Spleen (tissue), 11 donors: Measurements from ENCODE around the gene VPS72. TPM values are rescaled to one million over a fixed set of nuclear protein-coding genes. Genes with fewer than 3 reads are reported as not detected.
A peak's percentile ranks its signal among the peaks of the same experiment; 100 is the strongest.

Source experiments
- DNase-seq: peaks from one replicate; pipeline ENCODE4 v3.0.0-alpha.2; 2020
- H3K27ac ChIP-seq, 8 donors: fragments of 200-600 bp; sonication (generic) in 7 of 8; 1 replicate in 4 of 8; 2 replicates in 4 of 8; pipeline versions ENCODE4 v1.5.0 to v1.8.0; 2016 to 2021; ENCODE audit warnings: inconsistent platforms in 4 of 8, mild to moderate bottlenecking in 4 of 8, moderate library complexity in 1 of 8
- H3K27me3 ChIP-seq, 7 donors: fragments of 200-600 bp; sonication (generic) in 6 of 7; replicated peaks in 1 of 7; 1 replicate in 4 of 7; 2 replicates in 3 of 7; pipeline versions ENCODE4 v1.5.0 to v1.8.0; 2016 to 2021; ENCODE audit warnings: inconsistent platforms in 3 of 7, mild to moderate bottlenecking in 1 of 7
- H3K36me3 ChIP-seq, 6 donors: fragments of 200-600 bp; sonication (generic) in 5 of 6; 1 replicate in 4 of 6; 2 replicates in 2 of 6; pipeline versions ENCODE4 v1.5.0 to v1.8.0; 2016 to 2021; ENCODE audit warnings: inconsistent platforms in 2 of 6
- H3K4me1 ChIP-seq, 6 donors: fragments of 200-600 bp; sonication (generic) in 5 of 6; 1 replicate in 3 of 6; 2 replicates in 3 of 6; pipeline versions ENCODE4 v1.5.0 to v1.8.0; 2016 to 2021; ENCODE audit warnings: inconsistent platforms in 3 of 6
- H3K4me3 ChIP-seq, 8 donors: fragments of 200-600 bp; sonication (generic) in 7 of 8; 1 replicate in 4 of 8; 2 replicates in 4 of 8; pipeline versions ENCODE4 v1.5.0 to v1.8.0; 2016 to 2021; ENCODE audit warnings: inconsistent platforms in 4 of 8, mild to moderate bottlenecking in 4 of 8, moderate library complexity in 2 of 8
- H3K9me3 ChIP-seq, 8 donors: fragments of 200-600 bp; sonication (generic) in 7 of 8; 1 replicate in 4 of 8; 2 replicates in 4 of 8; pipeline versions ENCODE4 v1.5.0 to v1.8.0; 2016 to 2021; ENCODE audit warnings: inconsistent platforms in 4 of 8
- POLR2A ChIP-seq, 3 donors: fragments of 450-650 bp; IDR thresholded peaks; one replicate each; pipeline ENCODE4 v1.5.1; 2017; ENCODE audit warnings: antibody characterized with exemption in 3 of 3, mild to moderate bottlenecking in 1 of 3
- POLR2AphosphoS5 ChIP-seq, 3 donors: sonication (generic); formaldehyde crosslinking; IDR thresholded peaks; one replicate each; pipeline ENCODE4 v1.5.1; 2017; ENCODE audit warnings: antibody characterized with exemption in 3 of 3
- WGBS, 5 donors: extraction: QIAGEN DNeasy Blood & Tissue Kit in 3 of 5; methylation state at CpG; one replicate each; pipeline versions ENCODE4 v1.1.5 to v1.1.7; 2013 to 2018; 5-methylcytosine and 5-hydroxymethylcytosine counted together
- intact Hi-C: fragments of 100-400 bp; cut with DNase I; formaldehyde crosslinking; loops from one replicate; pipeline ENCODE4 v1.15.0; 2023; ENCODE audit warnings: low total_unique reads
- polyA plus RNA-seq, 3 donors: library from polyadenylated mRNA; stranded (reverse); fragments of 200-250 nt; gene quantifications; one replicate each; pipeline ENCODE4 v1.2.1, GENCODE V29; 2013
- total RNA-seq, 7 donors: library from RNA; depleted of rRNA in 3 of 7; stranded (reverse); fragments of >200 nt in 3 of 7; fragmentation: NEBNext Ultra II Directional in 4 of 7; extraction: Animal tissue kit (Norgen Biotek cat#: 25700) in 4 of 7; gene quantifications; one replicate each; pipeline versions ENCODE4 v1.1.0 to v1.2.1, GENCODE V29; 2016 to 2021
- TF ChIP-seq, protein P1 (sequence below), 11 experiments: fragments of 200-600 bp in 7 of 11; fragments of 450-650 bp in 4 of 11; sonication (generic) in 4 of 11; IDR thresholded peaks in 8 of 11; conservative IDR thresholded peaks in 3 of 11; 1 replicate in 7 of 11; 2 replicates in 4 of 11; pipeline versions ENCODE4 v1.4.0 to v1.8.0; 2016 to 2021; ENCODE audit warnings: antibody characterized with exemption in 11 of 11, inconsistent platforms in 4 of 11, mild to moderate bottlenecking in 1 of 11
- donor health status: healthy with polysubstance abuse.
- donor health status: DM: no; HTN: no; CAD: no; lungs with moderate emphysema.
- donor health status: DM: no; HTN: no; CAD: no.
- donor health status: Bipolar disorder and iron deficiency.
- donor health status: healthy.
- donor health status: DM: no; HTN: no; CAD: no.
- donor health status: DM: yes; HTN: yes; CAD: no.

The VPS72 gene
- total and polyA plus RNA-seq, 10 donors, result 23.1 to 43.1 (median 31.2) TPM

GRCh38 chr1:151171190-151171589 is 18.8 kb downstream of the VPS72 start:
- Histone ChIP-seq H3K27me3 (no peaks in the 10 kb centered on the region), H3K4me1 (peaks cover 11 to 26% (median 17%) of the 10 kb centered on the region in 6 donors), H3K27ac (no peak overlapping the region), H3K4me3 (no peak overlapping the region), H3K9me3 (no peaks in the 10 kb centered on the region), H3K36me3 (peaks cover 0 to 95% (median 66%) of the 10 kb centered on the region in 6 donors)
- peak; percentile 30 for DNase-seq
- no peak for TF ChIP-seq POLR2AphosphoS5 (IDR thresholded peaks at IDR 0.05)
- TF ChIP-seq, protein P1, sequence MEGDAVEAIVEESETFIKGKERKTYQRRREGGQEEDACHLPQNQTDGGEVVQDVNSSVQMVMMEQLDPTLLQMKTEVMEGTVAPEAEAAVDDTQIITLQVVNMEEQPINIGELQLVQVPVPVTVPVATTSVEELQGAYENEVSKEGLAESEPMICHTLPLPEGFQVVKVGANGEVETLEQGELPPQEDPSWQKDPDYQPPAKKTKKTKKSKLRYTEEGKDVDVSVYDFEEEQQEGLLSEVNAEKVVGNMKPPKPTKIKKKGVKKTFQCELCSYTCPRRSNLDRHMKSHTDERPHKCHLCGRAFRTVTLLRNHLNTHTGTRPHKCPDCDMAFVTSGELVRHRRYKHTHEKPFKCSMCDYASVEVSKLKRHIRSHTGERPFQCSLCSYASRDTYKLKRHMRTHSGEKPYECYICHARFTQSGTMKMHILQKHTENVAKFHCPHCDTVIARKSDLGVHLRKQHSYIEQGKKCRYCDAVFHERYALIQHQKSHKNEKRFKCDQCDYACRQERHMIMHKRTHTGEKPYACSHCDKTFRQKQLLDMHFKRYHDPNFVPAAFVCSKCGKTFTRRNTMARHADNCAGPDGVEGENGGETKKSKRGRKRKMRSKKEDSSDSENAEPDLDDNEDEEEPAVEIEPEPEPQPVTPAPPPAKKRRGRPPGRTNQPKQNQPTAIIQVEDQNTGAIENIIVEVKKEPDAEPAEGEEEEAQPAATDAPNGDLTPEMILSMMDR (IDR thresholded peaks at IDR 0.05 in 8 of 11, conservative IDR thresholded peaks at IDR 0.05 in 3 of 11), result no peak
- WGBS, 5 donors, result 78 to 93% (median 88%) methylated on average over 5 of the region's 5 CpGs
- intact Hi-C loops, result no loop called here

- no peak for TF ChIP-seq POLR2AphosphoS5 (IDR thresholded peaks at IDR 0.05)
- TF ChIP-seq, protein P1 (IDR thresholded peaks at IDR 0.05 in 8 of 11, conservative IDR thresholded peaks at IDR 0.05 in 3 of 11), result no peak
- TF ChIP-seq POLR2A (IDR thresholded peaks at IDR 0.05), result no peak
- WGBS, 5 donors, result 77 to 92% (median 91%) methylated on average over 6 of the region's 6 CpGs
- intact Hi-C loops, result no loop called here
- H3K4me3 ChIP-seq, result peak overlapping the region in 7 of 8 donors; percentile 65 to 95 (median 79)
- peaks cover 15 to 56% (median 37%) of the 10 kb centered on the region in 6 donors for H3K4me1 ChIP-seq
- H3K27ac ChIP-seq, result peak overlapping the region in 3 of 8 donors; percentile 88 to 93 (median 89)
- no peaks in the 10 kb centered on the region for H3K27me3 ChIP-seq
- H3K9me3 ChIP-seq, result no peaks in the 10 kb centered on the region
- peak; percentile 74 for DNase-seq
- H3K36me3 ChIP-seq, result peaks cover 0 to 83% (median 35%) of the 10 kb centered on the region in 6 donors
Measured at GRCh38 chr1:151167116-151167515, 22.9 kb downstream of the VPS72 start.

GRCh38 chr1:151166505-151166956 is 23.5 kb downstream of the VPS72 start:
- peak; percentile 75 for DNase-seq
- Histone ChIP-seq H3K9me3 (no peaks in the 10 kb centered on the region), H3K27me3 (no peaks in the 10 kb centered on the region), H3K27ac (peak overlapping the region; percentile 74 to 93 (median 88)), H3K36me3 (peaks cover 0 to 83% (median 35%) of the 10 kb centered on the region in 6 donors), H3K4me1 (peaks cover 15 to 62% (median 39%) of the 10 kb centered on the region in 6 donors), H3K4me3 (peak overlapping the region; percentile 65 to 95 (median 80))
- TF ChIP-seq, protein P1 (IDR thresholded peaks at IDR 0.05 in 8 of 11, conservative IDR thresholded peaks at IDR 0.05 in 3 of 11), result no peak
- TF ChIP-seq POLR2AphosphoS5 (IDR thresholded peaks at IDR 0.05), result no peak
- TF ChIP-seq POLR2A (IDR thresholded peaks at IDR 0.05), result no peak
- WGBS, 5 donors, result 3 to 5% (median 4%) methylated on average over 15 of the region's 15 CpGs
- intact Hi-C loops, result no loop called here

- peak within 1 kb of the TSS; percentile 74 to 93 (median 88) for H3K27ac ChIP-seq
- DNase-seq, result peak; percentile 97
- peak within 1 kb of the TSS; percentile 65 to 95 (median 80) for H3K4me3 ChIP-seq
- H3K9me3 ChIP-seq, result no peaks in the 10 kb centered on the region
- H3K36me3 ChIP-seq, result peaks cover 0 to 83% (median 33%) of the 10 kb centered on the region in 6 donors
- H3K4me1 ChIP-seq, result peaks cover 15 to 68% (median 40%) of the 10 kb centered on the region in 6 donors
- 0 to 2% (median 1%) methylated on average over 38 of the region's 38 CpGs for WGBS, 5 donors
- H3K27me3 ChIP-seq, result no peaks in the 10 kb centered on the region
- intact Hi-C loops, result no loop called here
- TF ChIP-seq POLR2A (IDR thresholded peaks at IDR 0.05) (peak; percentile 9 to 91 (median 49)), POLR2AphosphoS5 (IDR thresholded peaks at IDR 0.05) (peak; percentile 83 to 99 (median 97))
- TF ChIP-seq, protein P1 (IDR thresholded peaks at IDR 0.05 in 8 of 11, conservative IDR thresholded peaks at IDR 0.05 in 3 of 11), result peak in 10 of 11 experiments; percentile 32 to 83 (median 63)
Measured at GRCh38 chr1:151165738-151166504, 24.1 kb downstream of the VPS72 start, which contains the start of the genes LYSMD1 and SCNM1. Gene LYSMD1 (minus strand): TSS chr1:151165902. CDS start chr1:151165258, 644 bp downstream. Gene SCNM1 (plus strand): TSS chr1:151166144. CDS start chr1:151166153, 9 bp downstream.
